Adipocyte (in vitro differentiated cells): Measurements from ENCODE around the gene TMCC2.

Experiments
- DNase-seq: peaks from one replicate; pipeline ENCODE4 v3.0.0-alpha.2; 2015; ENCODE audit warnings: low read depth
- H3K27me3 ChIP-seq: replicated peaks from 2 replicates; pipeline ENCODE4 v1.7.0; 2013; ENCODE audit warnings: mild to moderate bottlenecking, low read length, moderate library complexity; ENCODE audit not compliant: control insufficient read depth, insufficient read depth
- H3K36me3 ChIP-seq: 2 replicates; pipeline ENCODE4 v1.7.0; 2013; ENCODE audit warnings: low read length, mild to moderate bottlenecking, moderate library complexity; ENCODE audit not compliant: control insufficient read depth, insufficient read depth, severe bottlenecking
- H3K4me1 ChIP-seq: 2 replicates; pipeline ENCODE4 v1.7.0; 2013; ENCODE audit warnings: mild to moderate bottlenecking, low read length, moderate library complexity; ENCODE audit not compliant: control insufficient read depth, insufficient read depth
- H3K4me3 ChIP-seq: 2 replicates; pipeline ENCODE4 v1.7.0; 2013; ENCODE audit warnings: mild to moderate bottlenecking, low read length, moderate library complexity
- H3K9ac ChIP-seq: 2 replicates; pipeline ENCODE4 v1.7.0; 2013; ENCODE audit warnings: mild to moderate bottlenecking, low read length, moderate library complexity
- H3K9me3 ChIP-seq: 2 replicates; pipeline ENCODE4 v1.7.0; 2013; ENCODE audit warnings: mild to moderate bottlenecking, low read length, moderate library complexity; ENCODE audit not compliant: control insufficient read depth

The TMCC2 gene

DNA sequence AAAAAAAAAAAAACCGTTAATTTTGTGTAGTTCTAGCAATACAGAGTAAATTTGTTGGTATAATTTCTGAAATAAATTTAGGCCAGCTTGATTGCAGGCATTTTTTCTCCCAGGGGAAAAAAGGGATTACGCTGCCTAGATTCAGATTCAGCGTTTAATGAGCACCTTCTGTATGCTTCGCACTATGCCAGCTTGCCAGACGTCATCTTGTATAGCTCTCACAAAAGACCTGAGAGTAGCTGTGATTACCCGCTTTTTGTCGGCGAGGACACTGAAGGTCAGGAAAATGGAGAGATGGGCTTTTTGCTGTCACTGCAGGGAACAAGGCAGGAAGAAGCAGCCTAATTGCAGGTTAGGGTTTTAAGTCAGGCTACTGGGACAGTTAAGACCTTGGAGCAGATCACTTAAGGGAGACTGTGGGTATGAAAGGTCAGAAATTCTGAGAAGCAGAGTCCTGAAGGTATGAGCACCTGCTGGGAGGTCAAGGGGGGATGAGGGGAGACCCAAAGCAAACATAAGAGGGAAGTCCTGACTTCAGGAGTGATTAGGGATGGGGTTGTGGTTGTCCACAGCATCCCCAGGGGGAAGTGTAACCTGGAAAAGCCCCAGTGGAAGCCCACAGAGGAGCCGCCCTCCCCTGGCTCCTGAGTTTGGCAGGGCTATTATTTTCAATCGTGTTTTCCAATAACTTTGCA lies 39.0 kb downstream of the TMCC2 start:
- Histone ChIP-seq H3K9me3 (no peaks in the 10 kb centered on the region), H3K27me3 (no peaks in the 10 kb centered on the region), H3K9ac (peak overlapping the region; percentile 37), H3K4me1 (peaks cover 41% of the 10 kb centered on the region), H3K36me3 (no peaks in the 10 kb centered on the region), H3K4me3 (peak overlapping the region; percentile 17)
- no peak for DNase-seq

DNA sequence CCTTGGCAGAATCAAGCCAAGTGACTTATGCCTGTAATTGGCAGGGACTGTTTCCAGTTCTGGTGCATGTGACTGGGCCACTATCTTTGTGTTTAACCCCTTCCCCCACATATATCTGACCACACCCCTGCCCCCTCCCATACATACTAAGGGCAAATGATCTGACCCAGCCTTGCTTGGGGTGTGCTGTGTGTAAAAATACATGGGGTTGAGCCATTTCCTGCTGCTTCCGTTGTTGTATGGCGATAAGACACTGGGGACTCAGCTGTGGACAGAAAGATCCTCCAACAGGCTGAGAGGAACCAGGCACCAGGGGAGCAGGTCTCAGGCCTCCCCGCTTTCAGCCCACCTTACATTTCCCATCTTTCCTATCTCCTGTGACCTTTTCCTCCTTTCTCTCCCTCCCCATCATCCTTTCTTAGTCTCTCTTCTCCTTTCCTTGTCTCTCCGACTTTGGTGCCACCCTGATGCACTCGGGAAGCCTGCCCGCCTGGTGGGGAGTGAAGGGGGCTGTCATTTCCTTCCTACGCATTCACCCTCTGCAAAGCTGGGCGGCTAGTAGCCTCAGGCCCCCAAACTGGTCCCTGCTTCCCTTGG lies 39.7 kb downstream of the TMCC2 start:
- Histone ChIP-seq H3K9ac (no peak overlapping the region), H3K9me3 (no peaks in the 10 kb centered on the region), H3K4me3 (no peak overlapping the region), H3K27me3 (no peaks in the 10 kb centered on the region), H3K36me3 (no peaks in the 10 kb centered on the region), H3K4me1 (peaks cover 37% of the 10 kb centered on the region)
- DNase-seq = no peak

DNA sequence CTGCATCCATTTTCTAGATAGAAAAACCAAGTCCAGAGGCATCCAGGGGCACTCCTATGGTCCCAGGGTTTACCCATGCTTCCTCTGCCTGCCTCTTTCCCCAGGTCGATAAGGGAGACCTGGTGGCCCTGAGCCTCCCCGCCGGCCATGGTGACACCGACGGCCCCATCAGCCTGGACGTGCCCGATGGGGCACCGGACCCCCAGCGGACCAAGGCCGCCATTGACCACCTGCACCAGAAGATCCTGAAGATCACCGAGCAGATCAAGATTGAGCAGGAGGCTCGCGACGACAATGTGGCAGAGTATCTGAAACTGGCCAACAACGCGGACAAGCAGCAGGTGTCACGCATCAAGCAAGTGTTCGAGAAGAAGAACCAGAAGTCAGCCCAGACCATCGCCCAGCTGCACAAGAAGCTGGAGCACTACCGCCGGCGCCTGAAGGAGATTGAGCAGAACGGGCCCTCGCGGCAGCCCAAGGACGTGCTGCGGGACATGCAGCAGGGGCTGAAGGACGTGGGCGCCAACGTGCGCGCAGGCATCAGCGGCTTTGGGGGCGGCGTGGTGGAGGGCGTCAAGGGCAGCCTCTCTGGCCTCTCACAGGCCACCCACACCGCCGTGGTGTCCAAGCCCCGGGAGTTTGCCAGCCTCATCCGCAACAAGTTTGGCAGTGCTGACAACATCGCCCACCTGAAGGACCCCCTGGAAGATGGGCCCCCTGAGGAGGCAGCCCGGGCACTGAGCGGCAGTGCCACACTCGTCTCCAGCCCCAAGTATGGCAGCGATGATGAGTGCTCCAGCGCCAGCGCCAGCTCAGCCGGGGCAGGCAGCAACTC lies 41.3 kb downstream of the TMCC2 start:
- H3K4me3 ChIP-seq = no peak overlapping the region
- DNase-seq = no peak
- H3K9ac ChIP-seq = no peak overlapping the region
- no peaks in the 10 kb centered on the region for H3K9me3 ChIP-seq
- no peaks in the 10 kb centered on the region for H3K36me3 ChIP-seq
- H3K27me3 ChIP-seq = no peaks in the 10 kb centered on the region
- peaks cover 34% of the 10 kb centered on the region for H3K4me1 ChIP-seq

DNA sequence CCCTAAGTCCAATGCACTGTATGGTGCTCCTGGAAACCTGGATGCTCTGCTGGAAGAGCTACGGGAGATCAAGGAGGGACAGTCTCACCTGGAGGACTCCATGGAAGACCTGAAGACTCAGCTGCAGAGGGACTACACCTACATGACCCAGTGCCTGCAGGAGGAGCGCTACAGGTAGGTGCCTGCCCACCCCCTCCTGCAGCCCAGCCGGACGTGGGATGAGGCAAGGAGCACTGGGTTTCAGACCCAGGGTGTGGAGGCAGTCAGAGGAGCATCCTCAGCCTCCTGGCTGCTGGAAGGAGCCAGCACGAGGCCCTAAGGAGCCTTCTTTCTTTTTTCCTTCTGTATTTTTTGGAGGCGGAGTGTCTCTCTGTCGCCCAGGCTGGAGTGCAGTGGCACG lies 42.0 kb downstream of the TMCC2 start:
- no peak overlapping the region for H3K4me3 ChIP-seq
- H3K27me3 ChIP-seq = no peaks in the 10 kb centered on the region
- H3K36me3 ChIP-seq = no peaks in the 10 kb centered on the region
- H3K9me3 ChIP-seq = no peaks in the 10 kb centered on the region
- DNase-seq = no peak
- H3K9ac ChIP-seq = no peak overlapping the region
- peaks cover 34% of the 10 kb centered on the region for H3K4me1 ChIP-seq

DNA sequence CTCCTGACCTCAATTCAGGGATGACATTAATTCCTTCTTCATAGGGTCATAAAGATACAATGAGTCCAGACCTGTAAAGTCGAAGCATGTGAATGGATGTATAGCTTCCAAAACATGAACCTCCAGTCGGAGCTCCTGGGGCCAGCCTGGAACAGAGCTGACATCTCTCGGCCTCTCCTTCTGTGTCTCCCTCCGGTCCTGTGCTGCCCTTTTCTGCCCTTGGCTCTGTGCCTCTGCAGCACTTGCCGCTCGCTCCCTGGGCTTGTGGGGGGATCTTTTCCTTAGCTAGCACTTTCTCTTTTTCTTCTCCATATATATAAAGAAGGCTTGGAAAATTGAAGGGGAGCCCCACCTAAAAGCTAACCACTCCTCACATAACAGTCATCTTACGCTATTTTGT lies 42.5 kb downstream of the TMCC2 start:
- H3K27me3 ChIP-seq = no peaks in the 10 kb centered on the region
- no peak overlapping the region for H3K4me3 ChIP-seq
- no peak overlapping the region for H3K9ac ChIP-seq
- peaks cover 34% of the 10 kb centered on the region for H3K4me1 ChIP-seq
- no peak for DNase-seq
- H3K36me3 ChIP-seq = no peaks in the 10 kb centered on the region
- H3K9me3 ChIP-seq = no peaks in the 10 kb centered on the region

DNA sequence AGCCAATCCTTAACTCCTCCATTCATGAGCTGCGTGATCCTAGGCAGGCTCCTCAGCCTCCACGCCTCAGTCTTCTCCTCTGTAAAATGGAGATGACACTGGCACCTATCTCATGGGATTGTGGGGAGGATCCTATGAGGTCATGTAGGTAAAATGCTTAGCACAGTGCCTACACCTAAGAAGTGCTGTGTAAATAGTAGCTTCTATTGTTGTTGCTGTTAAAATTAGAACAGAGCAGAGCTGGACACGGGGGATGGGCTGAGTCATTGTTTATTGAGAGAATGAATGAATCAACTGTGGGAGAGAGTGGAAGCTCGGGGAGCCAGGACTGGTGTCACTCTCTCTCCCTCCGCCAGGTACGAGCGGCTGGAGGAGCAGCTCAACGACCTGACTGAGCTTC lies 43.0 kb downstream of the TMCC2 start:
- H3K36me3 ChIP-seq = no peaks in the 10 kb centered on the region
- peak; percentile 53 for DNase-seq
- no peak overlapping the region for H3K9ac ChIP-seq
- H3K9me3 ChIP-seq = no peaks in the 10 kb centered on the region
- H3K4me1 ChIP-seq = peaks cover 34% of the 10 kb centered on the region
- H3K4me3 ChIP-seq = no peak overlapping the region
- H3K27me3 ChIP-seq = no peaks in the 10 kb centered on the region

DNA sequence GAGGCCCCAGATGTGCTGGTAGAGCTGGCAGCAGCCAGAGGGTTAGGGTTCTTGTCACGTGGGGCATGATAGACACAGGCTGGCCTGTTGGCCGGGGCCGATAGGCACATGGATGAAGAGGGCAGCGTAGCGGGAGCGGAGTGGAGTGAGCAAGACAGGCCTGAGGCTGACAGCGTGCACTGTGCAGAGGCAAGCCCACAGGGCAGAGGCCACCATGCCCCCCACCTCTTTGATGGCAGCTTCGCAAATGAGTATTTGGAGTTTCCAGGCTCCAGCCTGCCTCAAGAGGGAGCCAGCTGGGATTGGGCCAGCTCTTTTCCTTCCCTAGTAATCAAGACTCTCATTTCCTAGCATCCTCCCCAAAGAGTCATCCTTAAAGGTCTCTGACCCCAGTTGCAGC lies 43.5 kb downstream of the TMCC2 start:
- Histone ChIP-seq H3K36me3 (no peaks in the 10 kb centered on the region), H3K9me3 (no peaks in the 10 kb centered on the region), H3K4me3 (no peak overlapping the region), H3K27me3 (no peaks in the 10 kb centered on the region), H3K9ac (no peak overlapping the region), H3K4me1 (peaks cover 34% of the 10 kb centered on the region)
- DNase-seq = no peak

DNA sequence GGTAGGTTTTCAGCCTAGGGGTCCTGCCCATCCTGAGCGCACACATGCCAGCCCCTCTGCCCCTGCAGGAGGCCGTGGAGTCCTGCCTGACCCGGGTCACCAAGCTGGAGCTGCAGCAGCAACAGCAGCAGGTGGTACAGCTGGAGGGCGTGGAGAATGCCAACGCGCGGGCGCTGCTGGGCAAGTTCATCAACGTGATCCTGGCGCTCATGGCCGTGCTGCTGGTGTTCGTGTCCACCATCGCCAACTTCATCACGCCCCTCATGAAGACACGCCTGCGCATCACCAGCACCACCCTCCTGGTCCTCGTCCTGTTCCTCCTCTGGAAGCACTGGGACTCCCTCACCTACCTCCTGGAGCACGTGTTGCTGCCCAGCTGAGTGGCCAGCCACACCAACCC lies 44.0 kb downstream of the TMCC2 start:
- no peak for DNase-seq
- Histone ChIP-seq H3K9ac (no peak overlapping the region), H3K4me1 (peaks cover 29% of the 10 kb centered on the region), H3K36me3 (no peaks in the 10 kb centered on the region), H3K27me3 (no peaks in the 10 kb centered on the region), H3K9me3 (no peaks in the 10 kb centered on the region), H3K4me3 (no peak overlapping the region)

DNA sequence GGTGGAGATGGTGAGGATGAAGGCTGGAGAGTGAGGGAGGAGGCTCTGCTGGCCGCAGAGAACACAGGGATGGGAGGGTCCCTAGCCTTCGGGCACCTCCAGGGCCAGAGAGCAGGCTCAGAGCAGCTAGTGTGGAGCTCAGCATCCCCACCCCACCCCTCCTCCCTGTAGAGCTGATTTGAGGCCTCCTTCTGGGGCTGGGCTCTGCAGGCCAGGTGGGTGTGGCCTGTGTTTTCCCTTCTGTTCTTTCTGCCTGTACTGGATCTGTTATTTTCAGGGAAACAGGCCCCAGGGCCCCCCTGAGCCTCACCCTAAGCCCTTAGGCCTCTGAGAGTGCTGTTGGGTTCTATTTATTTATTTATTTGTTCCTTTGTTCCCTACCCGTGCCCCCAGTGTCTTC lies 44.8 kb downstream of the TMCC2 start:
- no peaks in the 10 kb centered on the region for H3K27me3 ChIP-seq
- H3K4me3 ChIP-seq = no peak overlapping the region
- H3K9me3 ChIP-seq = no peaks in the 10 kb centered on the region
- no peak overlapping the region for H3K9ac ChIP-seq
- no peaks in the 10 kb centered on the region for H3K36me3 ChIP-seq
- peaks cover 21% of the 10 kb centered on the region for H3K4me1 ChIP-seq
- DNase-seq = no peak

DNA sequence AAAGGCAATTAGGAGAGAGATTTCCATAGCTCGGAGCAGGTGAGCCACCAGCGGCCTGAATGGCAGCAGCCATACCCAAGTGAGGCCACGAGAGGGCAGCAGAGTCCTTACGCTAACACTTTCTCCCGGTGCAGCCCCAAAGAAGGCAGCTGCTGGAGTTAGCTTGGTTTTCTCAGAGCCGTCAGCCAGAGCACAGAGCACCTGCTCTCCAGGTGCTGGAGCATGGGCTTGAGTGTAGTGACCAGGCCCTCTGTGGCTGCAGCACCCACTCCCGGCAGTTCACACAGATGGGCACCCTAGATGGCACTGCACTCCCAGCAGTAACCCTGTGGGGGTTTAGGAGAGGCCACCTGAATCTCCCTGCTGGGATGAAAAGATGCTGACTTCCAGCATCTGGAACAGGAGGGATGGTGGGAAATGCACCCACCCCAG lies 45.8 kb downstream of the TMCC2 start:
- H3K9ac ChIP-seq = no peak overlapping the region
- peaks cover 16% of the 10 kb centered on the region for H3K4me1 ChIP-seq
- H3K4me3 ChIP-seq = no peak overlapping the region
- peak; percentile 90 for DNase-seq
- no peaks in the 10 kb centered on the region for H3K27me3 ChIP-seq
- no peaks in the 10 kb centered on the region for H3K9me3 ChIP-seq
- H3K36me3 ChIP-seq = no peaks in the 10 kb centered on the region

DNA sequence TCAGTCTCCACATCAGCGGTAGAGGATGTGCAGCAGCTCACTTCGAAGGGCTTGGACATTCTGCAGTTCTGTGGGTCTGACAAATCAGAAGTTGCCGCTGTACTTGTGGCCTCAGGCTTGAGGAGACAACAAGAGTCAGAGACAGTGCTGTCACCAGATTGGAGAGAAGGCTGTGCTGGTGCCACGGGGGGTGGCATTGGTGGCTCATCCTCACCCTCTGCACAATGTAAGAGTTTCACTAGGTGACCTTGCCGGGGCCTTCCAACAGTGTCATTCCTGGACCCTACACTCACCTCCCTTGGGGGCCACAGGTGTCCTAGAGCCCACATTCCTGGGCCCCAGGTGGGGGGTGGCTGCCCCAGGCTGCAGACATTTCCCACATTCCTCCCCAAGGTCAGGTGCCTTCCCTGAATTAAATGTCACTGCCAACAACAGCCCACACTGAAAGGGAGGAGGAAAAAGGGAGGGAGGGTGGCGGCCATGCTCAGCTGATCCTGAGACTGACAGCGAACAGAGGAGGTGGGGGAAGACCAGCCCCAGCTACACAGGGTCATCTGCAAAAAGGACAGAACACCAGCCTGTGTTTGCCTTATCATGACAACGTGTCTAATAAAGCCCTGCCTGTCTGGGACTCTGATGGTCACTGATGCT lies 46.4 kb downstream of the TMCC2 start:
- Histone ChIP-seq H3K4me3 (no peak overlapping the region), H3K9me3 (no peaks in the 10 kb centered on the region), H3K9ac (no peak overlapping the region), H3K4me1 (peaks cover 16% of the 10 kb centered on the region), H3K36me3 (no peaks in the 10 kb centered on the region), H3K27me3 (no peaks in the 10 kb centered on the region)
- no peak for DNase-seq
